Panc1 (cell line): Measurements from ENCODE around the gene MIPEP.

Experiments
- POLR2AphosphoS5 ChIP-seq: IDR thresholded peaks from 2 replicates; pipeline ENCODE4 v1.6.1; 2012; ENCODE audit warnings: mild to moderate bottlenecking, low read depth, low read length, moderate library complexity
- TF ChIP-seq, protein P1 (sequence below): fragments of 450-650 bp; IDR thresholded peaks from 2 replicates; pipeline ENCODE4 v1.5.1; 2017; ENCODE audit warnings: mild to moderate bottlenecking
- TF ChIP-seq, protein P2 (sequence below), 2 experiments: IDR thresholded peaks; 2 replicates each; pipeline ENCODE4 v1.6.1; 2011 to 2012; ENCODE audit warnings: low read depth in 2 of 2, control low read depth in 1 of 2, low read length in 1 of 2, mild to moderate bottlenecking in 1 of 2, moderate library complexity in 1 of 2; ENCODE audit not compliant: insufficient read depth in 1 of 2

DNA sequence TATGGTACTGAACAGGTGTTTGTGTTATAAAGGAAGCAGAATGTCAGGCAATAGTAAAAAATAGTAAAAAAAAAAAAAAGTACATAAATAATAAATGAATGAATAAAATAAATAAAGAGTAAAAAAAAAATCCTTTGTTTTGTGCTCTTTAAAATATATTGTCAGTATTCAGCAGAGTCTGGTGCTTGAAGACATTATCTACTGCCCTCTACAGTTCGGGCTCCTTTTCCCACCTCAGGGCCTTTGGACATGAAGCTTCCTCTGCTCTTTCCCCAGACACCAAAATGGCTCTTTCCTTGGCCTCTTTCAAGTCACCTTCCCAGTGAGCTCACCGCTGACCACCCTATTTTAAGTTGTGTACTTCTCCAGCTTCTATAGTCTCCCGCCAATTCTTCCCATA lies 181.5 kb downstream of the MIPEP start:
- TF ChIP-seq, protein P1, sequence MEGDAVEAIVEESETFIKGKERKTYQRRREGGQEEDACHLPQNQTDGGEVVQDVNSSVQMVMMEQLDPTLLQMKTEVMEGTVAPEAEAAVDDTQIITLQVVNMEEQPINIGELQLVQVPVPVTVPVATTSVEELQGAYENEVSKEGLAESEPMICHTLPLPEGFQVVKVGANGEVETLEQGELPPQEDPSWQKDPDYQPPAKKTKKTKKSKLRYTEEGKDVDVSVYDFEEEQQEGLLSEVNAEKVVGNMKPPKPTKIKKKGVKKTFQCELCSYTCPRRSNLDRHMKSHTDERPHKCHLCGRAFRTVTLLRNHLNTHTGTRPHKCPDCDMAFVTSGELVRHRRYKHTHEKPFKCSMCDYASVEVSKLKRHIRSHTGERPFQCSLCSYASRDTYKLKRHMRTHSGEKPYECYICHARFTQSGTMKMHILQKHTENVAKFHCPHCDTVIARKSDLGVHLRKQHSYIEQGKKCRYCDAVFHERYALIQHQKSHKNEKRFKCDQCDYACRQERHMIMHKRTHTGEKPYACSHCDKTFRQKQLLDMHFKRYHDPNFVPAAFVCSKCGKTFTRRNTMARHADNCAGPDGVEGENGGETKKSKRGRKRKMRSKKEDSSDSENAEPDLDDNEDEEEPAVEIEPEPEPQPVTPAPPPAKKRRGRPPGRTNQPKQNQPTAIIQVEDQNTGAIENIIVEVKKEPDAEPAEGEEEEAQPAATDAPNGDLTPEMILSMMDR: peak; percentile 32
- TF ChIP-seq, protein P2, sequence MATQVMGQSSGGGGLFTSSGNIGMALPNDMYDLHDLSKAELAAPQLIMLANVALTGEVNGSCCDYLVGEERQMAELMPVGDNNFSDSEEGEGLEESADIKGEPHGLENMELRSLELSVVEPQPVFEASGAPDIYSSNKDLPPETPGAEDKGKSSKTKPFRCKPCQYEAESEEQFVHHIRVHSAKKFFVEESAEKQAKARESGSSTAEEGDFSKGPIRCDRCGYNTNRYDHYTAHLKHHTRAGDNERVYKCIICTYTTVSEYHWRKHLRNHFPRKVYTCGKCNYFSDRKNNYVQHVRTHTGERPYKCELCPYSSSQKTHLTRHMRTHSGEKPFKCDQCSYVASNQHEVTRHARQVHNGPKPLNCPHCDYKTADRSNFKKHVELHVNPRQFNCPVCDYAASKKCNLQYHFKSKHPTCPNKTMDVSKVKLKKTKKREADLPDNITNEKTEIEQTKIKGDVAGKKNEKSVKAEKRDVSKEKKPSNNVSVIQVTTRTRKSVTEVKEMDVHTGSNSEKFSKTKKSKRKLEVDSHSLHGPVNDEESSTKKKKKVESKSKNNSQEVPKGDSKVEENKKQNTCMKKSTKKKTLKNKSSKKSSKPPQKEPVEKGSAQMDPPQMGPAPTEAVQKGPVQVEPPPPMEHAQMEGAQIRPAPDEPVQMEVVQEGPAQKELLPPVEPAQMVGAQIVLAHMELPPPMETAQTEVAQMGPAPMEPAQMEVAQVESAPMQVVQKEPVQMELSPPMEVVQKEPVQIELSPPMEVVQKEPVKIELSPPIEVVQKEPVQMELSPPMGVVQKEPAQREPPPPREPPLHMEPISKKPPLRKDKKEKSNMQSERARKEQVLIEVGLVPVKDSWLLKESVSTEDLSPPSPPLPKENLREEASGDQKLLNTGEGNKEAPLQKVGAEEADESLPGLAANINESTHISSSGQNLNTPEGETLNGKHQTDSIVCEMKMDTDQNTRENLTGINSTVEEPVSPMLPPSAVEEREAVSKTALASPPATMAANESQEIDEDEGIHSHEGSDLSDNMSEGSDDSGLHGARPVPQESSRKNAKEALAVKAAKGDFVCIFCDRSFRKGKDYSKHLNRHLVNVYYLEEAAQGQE (IDR thresholded peaks at IDR 0.05; ENCODE audit: insufficient read depth in 1 of 2, low read depth in 2 of 2, low read length in 1 of 2): no peak
- TF ChIP-seq POLR2AphosphoS5: no peak
